GM21447 (cell line): ENCODE results near the gene NEK10.

Experiments used
- ATAC-seq: cut with Tn5 transposase; IDR thresholded peaks from one replicate; pipeline ENCODE4 v1.9.1; 2021; ENCODE audit not compliant: unreplicated experiment

NEK10 gene

DNA sequence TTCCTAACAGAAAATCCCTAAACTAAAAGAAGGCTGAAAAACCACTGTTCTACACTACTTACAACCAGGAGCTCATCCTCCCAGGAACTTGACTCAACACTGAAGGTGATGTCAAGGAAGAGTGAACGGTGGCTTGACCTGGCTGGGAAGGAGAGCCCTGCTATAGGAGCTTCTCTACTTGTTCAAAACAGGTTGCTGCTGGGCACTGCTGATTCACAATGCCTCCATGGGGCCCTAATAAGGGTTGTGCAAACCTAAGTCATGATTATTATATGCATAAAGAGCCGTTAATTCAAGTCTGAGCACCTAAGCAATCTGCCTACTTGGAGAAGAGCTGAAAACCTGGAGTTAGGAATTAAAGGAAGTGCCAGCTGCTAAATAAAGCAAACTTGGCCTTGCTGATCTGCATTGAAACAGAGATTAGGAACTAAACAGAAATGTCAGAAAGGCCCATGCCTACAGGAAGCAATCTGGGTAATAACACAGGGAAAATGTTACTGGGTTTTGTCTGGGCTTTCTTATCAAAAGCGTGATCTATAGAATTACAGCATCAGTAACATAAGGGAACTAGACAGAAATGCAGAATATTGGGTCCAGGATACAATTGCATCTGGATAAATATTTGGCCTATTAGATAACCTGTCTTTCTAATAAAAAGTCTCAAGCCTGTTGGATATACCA lies 243.2 kb downstream of the NEK10 start:
- ATAC-seq = no peak

DNA sequence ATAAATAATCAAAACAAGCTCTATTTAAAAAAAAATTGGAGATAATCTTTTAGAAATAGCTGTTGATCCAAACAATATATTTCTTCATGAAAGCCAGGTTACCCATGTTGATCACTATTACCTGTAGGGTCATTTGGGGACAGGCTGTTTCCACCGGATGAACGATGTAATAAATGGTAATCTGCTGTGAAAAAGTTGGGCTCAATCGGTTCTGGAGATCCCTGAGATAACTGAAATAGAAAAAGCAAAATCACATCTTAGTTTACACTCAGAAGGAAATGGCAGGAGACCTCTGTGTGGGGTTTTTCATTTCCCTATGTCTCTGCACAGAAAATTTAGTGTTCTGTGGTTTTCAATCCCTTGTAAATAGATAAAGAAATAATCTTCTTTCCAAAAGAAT lies 249.5 kb downstream of the NEK10 start:
- no peak for ATAC-seq

DNA sequence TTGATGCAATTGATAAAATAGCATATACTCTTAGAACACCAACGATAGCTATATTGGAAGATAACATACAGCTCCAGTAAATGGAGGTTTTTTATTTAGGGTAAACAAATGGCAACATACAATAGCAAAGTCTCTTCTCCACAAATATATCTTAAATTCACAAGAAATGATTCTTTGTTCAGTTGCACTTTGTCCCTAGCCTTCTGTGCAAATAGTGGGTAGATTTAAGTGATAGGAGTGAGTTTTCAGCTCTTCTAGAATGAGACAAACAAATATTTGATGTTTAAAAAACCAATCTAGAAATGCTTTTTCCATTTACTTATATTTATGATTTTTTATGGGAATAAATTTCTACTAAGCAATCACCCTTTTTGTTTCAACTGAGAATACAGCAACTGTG lies 253.8 kb downstream of the NEK10 start:
- ATAC-seq = no peak

DNA sequence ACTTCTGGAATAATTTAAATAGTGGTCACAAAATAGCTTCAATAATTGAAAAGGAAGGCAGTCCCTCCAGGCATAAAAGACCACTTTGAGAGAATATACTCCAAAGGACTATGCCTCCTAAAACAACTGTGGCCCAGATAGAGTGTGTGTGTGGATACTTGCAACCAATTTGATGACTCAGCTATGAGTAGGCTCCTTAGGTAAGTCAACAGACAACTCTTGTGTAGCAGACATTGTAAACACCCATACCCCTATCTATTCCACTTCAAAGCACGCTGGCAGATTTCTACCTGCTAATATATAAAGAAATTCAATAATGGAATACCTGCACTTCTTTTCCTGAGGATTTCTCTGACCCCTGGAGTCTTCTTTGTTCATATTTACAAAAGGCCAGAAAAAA lies 254.5 kb downstream of the NEK10 start:
- no peak for ATAC-seq

DNA sequence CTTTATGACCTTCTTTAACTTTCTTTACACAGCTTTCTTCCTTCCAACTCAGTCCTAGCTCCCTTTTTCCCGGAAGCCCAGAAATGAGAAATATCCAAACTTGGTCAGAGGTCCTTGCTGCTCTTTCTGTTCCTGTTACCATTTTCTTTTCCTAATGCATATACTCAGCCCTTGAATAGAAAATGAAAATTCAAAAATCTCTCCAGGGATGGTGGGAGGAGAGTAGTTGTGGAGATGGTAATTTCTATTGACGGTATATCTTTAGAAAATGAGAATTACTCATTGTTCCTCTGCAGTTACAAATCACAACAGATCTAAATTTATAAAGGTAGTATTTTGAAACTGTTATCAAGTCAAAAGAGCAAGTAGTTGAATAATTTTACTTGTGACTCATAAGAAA lies 255.1 kb downstream of the NEK10 start:
- ATAC-seq = no peak

DNA sequence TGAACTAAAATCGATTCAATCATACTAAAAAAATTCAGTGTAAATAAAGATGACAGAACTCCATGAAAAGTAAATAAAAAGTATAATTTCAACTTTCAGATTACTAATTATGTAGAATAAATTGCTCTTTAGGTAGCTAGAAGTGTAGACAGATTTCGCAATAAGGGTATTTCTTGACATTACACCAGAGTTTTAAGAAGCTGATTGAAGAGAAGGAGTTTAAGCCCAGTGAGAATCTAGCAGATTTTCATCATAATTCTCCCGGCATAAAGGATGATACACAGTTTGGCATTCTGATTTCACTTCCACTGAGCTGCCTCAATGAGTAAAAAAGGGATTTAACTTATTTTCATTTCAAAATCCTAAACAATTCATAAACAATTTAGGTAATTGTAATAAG lies 259.2 kb downstream of the NEK10 start:
- no peak for ATAC-seq

DNA sequence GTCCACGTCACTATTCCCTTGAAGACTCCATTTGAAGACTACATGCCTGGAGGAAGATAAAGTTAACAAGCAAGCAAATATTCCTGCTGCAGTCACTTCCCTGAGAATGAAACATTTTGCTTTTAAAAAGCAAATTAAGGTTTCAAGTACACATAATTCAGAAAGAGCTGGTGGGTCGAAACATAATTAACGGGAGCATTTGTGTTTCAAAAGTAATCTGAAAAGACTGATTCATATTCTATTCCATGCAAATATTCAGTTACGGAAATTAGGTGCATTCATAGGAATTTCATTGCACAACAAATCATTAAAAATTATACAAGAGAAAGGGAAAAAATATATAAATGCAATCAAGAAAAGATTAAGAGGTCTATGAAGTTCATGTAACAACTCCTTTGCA lies 260.9 kb downstream of the NEK10 start:
- no peak for ATAC-seq

DNA sequence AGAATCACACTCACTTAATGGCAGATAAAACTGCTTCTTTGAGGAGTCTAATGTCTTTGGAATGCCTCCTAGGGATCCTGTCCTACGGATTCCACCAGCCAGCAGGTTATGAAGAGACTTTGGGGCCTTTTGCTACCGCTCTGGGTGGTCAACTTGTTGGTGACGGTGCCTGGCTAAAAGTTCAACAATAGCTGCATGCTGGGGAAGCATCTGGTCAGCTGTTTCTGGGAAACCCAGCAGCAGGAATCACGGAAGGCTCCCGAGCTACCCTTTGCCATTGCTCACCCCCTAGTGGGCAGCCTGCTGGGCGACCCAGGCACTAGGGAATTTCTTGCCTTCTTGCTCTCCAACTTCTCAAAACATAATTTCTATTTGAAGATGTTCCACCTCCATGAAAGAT lies 263.3 kb downstream of the NEK10 start:
- ATAC-seq = no peak

DNA sequence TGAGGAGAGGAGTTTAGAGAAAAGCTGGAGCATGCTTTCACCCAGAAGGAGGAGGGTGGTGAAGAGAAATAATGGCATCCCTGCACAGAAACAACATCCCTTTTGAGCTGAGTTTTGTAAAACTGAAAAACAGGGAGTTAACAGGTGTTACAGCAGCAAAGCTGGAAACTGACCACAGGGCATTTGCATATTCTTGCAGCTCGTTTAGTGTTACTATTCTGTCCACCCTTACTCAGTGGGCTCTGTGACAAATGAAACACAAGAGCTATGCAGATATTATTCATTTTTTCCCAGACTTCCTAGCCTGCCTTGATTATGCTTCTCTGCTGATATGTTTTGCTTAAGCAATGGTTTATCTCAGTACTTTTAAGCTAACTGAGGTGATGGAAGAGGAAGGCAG lies 272.0 kb downstream of the NEK10 start:
- no peak for ATAC-seq

DNA sequence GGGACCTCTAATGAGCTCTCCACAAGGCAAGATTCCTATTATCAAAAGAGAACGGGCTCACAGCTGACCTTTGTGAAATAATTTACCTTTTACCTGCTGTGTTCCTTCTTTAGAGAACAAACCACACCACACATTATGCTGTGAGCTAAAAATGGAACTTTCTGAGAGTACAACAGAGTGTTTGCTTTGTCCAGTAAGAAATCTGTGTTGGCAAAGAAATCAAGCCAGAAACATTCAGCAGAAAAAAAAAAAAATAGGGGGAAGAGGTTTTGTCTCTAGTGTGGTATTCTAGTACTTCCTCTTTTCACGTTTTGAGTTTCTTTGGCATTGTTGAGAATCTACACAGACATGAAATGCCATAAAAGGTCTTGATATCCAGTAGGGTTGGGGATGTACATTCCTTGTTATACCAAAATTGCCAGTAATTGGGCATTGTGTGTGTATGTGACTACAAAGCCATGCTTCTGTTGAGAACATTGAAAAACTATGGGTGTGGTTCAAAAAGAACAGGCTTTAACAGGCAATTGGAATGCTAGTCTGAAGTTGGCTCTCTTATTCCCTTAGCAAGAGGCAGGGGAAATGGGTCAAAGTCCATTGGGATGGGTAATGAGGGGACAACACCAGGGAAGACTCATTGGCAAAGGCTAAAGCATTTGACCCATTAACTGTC lies 273.5 kb downstream of the NEK10 start:
- no peak for ATAC-seq

DNA sequence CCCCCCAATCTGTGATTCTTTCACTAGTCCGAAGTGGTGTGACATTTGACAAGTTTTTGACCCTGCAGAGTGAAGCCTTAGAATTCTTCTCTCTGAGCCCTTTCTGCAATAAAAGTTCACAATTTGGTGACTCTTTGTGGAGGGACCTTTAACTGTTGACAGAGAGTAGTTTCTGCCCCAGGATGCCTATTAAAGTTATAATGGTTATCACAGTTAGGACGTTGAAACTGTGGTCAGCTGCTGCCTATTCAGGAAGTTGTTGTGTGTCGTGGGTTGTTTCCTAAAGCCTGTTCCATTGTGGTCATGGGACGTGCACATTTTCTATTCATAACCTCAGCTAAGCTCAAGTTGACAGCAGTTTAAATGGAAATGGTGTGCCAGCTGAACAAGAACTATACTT lies 274.5 kb downstream of the NEK10 start:
- no peak for ATAC-seq

DNA sequence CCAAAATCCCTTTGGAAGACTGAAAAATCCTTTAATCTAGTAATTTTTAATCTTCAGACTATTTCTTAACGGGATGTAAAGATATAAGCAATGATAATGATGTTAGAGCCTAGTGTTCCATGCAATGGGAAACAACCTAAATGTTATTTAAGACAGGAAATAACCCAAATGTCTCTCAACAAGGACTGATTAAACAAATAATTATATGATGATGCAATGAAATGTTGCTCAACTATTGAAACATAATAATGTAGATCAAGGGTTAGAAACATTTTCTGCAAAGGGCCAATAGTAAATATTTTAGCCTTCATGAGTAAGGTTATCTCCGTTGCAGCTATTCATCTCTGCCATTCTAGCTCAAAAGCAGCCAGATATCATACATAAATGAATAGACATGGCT lies 275.4 kb downstream of the NEK10 start:
- no peak for ATAC-seq

DNA sequence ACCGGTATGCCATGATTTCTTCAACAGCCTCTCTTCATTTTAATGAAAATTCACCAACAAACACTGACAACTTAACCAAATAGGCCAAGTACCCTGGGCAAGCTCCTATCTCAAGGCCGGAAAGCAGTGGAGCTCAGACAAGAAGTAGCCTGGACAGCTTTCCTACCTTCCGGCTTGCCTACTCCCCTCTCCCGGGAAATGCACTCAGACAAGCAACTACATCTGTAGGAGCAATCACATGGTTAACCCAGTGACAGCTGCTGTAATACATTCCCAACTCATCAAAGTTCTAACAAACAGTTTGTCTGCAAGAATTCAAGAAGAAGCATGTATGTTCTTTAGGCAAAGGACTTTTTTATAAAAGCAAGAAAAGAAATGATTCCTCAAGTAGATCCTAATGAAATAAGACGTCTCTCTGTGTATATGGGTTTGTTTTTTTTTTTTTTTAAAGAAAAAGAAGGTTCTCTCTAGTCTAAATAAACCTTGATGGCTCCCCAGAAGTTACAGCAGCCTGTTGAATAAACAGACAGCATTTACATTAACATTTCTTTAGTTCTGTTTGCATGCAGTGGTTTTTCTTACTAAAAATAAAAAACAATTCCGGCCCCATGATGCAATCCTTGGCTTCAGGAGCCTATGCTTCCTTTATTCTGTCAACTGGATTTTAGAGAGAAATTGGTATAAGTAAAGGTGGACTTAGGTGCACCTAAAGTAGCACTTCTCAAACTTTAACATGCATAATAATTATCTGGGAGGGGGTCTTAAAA lies 278.7 kb downstream of the NEK10 start:
- no peak for ATAC-seq

DNA sequence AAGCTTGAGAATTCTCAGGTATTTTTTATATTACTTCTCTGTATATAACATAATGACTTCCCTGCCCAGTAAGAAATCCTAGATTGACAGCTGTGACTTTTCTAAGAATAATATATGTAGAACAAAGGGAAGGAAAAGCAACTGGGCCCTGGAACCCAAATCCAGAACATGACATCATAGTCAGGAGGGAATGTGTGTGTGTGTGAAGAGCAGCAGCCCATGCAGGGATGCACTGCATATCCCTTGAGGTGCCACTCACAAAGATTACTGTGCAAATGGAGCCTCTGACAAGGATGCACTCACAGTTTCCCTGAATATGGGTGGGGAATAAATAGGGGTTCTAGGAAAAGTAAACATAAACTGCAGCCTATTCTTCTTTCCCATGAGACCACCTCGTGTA lies 279.5 kb downstream of the NEK10 start:
- ATAC-seq = no peak

DNA sequence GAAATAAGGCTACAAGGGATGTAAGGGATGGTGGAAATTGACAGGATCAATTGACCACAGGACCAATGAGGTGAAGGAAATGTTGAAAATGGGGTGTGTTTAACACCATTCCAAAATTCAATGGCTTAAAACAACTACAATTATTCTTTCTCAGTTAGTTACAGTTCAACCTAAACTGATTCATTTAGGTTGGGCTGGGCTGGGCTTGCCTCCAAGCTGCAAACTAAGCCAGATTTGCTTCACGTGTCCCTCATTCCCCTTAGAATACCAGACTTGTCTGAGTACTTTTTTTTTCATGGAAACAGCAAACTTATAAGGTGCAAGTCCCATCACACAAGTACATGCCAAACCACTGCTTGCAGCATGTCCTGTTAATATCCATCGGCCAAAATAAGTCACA lies 280.1 kb downstream of the NEK10 start:
- no peak for ATAC-seq

DNA sequence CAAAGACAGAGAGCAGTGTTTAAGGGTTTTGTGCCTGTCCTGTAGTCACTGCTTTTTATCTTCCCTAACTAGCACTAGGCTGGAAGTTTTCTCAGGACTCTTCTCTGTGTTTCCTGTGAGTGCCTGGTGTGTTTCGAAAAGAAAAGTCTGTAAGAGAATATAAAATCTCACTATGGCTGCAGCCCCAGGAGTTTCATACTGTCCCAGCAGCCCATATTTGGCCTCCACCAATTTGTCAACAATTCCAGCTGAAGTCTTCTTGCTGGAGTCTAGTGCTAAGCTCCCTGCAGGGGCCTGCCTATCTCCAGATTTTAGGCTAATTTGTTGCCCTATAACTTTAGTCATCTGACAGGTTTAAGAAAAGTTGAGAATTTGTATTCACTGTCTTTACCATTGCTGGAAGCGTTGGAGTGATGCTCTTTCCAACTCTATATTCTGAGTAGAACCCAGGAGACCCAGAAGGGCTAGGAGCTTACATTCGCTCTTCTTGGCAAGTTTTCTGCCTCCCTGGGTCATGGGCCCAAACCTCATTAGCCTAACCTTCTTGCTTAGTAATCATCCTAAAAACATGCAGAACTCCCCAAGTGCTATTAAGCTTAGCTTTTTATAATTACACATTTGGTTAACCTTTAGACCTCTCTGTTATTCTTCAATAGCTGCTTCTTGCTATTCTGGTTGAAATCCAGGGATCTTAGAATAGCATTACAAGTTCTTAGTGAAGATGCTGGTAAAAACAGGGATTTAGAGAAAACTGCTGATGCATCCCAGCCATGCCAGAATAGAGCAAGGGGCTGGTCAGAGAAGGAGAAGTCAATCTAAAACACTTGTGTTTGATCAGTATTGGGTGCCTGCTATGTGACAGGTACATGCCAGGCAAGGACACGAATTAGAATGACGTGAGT lies 283.1 kb downstream of the NEK10 start:
- ATAC-seq = no peak

DNA sequence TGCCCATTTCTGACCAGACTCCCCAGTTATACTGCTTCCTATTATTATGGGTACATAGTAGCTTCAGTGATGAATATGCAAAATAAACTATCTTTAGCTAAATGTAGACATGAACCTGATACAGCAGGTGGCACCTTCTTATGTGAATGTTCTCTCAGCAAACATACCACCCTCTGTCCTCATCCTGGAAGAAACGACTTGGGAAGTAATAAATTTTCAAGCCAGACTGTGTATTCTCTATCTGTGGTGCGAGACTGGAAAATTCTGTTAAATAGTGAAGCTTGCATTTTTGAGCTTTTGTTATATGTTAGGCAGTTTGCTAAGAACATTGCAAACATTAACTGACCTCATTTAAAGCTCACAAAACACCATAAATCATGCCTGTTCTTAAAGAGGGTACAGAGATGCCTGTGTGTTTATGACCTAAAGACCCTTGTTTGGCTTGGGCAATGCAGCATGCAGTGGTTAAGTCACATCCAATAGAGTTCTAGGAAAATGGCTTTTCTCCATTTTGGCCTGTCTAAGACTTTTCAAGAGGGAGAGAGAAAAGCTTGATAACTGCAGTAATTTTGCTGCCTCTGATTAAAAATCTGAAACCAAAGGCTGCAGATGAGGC lies 287.1 kb downstream of the NEK10 start:
- ATAC-seq = no peak

DNA sequence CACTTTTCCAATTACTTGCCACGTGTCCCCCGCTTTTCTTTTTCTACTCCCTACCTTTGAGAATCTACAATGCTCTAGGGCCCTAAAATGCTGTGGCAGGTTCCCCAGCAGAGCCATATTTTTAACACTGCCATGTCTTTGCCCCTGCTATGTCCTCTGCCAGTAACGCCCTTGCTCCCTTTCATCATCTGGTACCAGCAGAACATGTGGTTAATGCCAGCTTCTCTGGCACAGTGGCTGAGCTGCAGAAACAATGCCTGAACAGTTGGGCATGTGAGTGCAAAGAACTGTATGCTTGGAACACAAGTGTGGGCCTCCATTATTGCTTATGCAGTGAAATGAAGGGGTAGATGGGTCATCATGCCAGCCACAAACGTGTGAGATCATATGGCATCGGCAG lies 287.6 kb downstream of the NEK10 start:
- no peak for ATAC-seq

DNA sequence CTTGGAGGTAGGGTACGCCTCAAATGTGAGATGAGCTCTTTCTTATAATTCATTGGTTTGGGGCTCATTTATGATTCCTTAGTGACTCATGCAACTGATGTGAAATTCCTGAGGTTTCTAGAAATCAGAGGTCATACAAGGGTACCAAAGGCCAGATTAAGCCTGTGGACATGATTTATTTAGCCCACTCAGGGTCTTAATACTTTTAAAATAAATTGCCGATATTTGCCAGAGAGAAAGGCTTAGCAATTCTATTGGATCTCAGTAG lies 289.0 kb downstream of the NEK10 start:
- ATAC-seq = no peak

DNA sequence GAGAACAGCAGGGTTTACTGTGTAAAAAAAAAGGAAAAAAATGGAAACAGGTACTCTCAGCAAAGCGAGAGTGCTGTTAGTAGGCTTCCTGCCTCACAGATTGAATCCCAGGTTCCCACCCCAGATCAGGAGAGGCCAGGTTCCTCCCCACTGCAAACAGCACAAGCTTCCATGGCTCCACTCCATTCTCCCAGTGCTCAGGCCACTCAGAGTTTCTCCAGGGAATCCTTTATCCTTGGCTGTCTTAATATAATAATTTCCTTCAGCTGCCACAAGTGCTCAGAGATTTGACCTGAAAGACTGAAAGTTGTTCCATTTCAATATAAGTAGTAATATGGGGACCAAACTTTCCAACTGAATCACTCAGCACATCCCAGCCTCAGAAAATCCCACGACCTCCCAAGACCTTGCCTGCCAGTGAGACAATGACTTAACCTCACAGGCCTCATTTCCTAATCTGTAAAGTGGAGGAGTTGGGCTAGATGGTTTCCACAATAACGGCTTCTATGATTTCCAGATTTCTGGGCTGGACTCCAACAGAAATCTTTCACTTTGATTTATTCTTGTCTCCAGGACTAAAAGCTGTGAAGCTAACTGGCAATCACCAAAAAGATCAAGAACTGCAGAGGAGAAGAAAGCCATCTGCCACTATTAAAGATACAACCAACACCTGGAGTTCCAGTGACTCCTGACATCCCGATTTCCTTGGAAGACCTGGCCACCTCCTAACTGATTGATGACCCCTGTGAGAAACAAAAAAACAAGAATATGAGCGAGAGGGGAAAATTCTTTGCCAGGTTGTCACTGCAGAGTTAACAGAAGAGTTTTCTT lies 289.5 kb downstream of the NEK10 start:
- ATAC-seq = no peak
